Caco-2 (cell line): Measurements from ENCODE around the gene AP1S3. TPM values are rescaled to one million over a fixed set of nuclear protein-coding genes. Genes with fewer than 3 reads are reported as not detected.
A peak's percentile ranks its signal among the peaks of the same experiment; 100 is the strongest.

ENCODE experiments used
- BruUV-seq: library from RNA; stranded (reverse); fragments of 400-500 nt; replicated peaks from 2 replicates; lab custom pipeline; 2021; lab: Mats Ljungman, UMichigan
- CTCF ChIA-PET: fragments of 300-600 bp; sonication (Branson Sonifier 250); formaldehyde crosslinking; loops from one replicate; lab custom pipeline; 2022; ENCODE audit warnings: antibody characterized with exemption; lab: Charles Lee
- POLR2A ChIA-PET: fragments of 300-600 bp; sonication (Branson Sonifier 250); formaldehyde crosslinking; loops from one replicate; lab custom pipeline; 2022; ENCODE audit warnings: antibody characterized with exemption; lab: Charles Lee
- DNase-seq, 2 experiments: peaks; one replicate each; pipeline versions ENCODE4 v3.0.0 to v3.0.0-alpha.2; 2020 to 2022
- H3K27me3 ChIP-seq: replicated peaks from 2 replicates; pipeline ENCODE4 v1.6.0; 2011; ENCODE audit warnings: low read length; ENCODE audit not compliant: control insufficient read depth, insufficient read depth
- H3K36me3 ChIP-seq: 2 replicates; pipeline ENCODE4 v1.5.1; 2011; ENCODE audit warnings: low read length; ENCODE audit not compliant: control insufficient read depth, insufficient read depth
- H3K4me1 ChIP-seq: fragments of 250-450 bp; sonication (Bioruptor Pico); 2 replicates; pipeline ENCODE4 v1.5.1; 2020; ENCODE audit warnings: mild to moderate bottlenecking
- H3K4me3 ChIP-seq: 2 replicates; pipeline ENCODE4 v1.5.1; 2011; ENCODE audit warnings: low read depth, mild to moderate bottlenecking, control low read depth, low read length
- H3K9me3 ChIP-seq: fragments of 250-450 bp; sonication (Bioruptor Pico); 2 replicates; pipeline ENCODE4 v1.5.1; 2020; ENCODE audit warnings: mild to moderate bottlenecking, moderate library complexity
- H3K27ac Mint-ChIP-seq: one replicate; pipeline ENCODE4 v1.8.0; 2022; ENCODE audit warnings: mixed read lengths; ENCODE audit not compliant: unreplicated experiment
- H3K27me3 Mint-ChIP-seq: one replicate; pipeline ENCODE4 v1.8.0; 2022; ENCODE audit warnings: mixed read lengths; ENCODE audit not compliant: insufficient read depth, unreplicated experiment
- H3K36me3 Mint-ChIP-seq: one replicate; pipeline ENCODE4 v1.8.0; 2022; ENCODE audit warnings: mild to moderate bottlenecking, mixed read lengths; ENCODE audit not compliant: insufficient read depth, unreplicated experiment
- H3K4me1 Mint-ChIP-seq: one replicate; pipeline ENCODE4 v1.8.0; 2022; ENCODE audit warnings: low read depth, mixed read lengths; ENCODE audit not compliant: unreplicated experiment
- H3K4me3 Mint-ChIP-seq: one replicate; pipeline ENCODE4 v1.8.0; 2022; ENCODE audit warnings: mild to moderate bottlenecking, moderate library complexity, mixed read lengths; ENCODE audit not compliant: unreplicated experiment
- H3K9me3 Mint-ChIP-seq: one replicate; pipeline ENCODE4 v1.8.0; 2022; ENCODE audit warnings: mixed read lengths; ENCODE audit not compliant: unreplicated experiment
- intact Hi-C: fragments of 100-400 bp; cut with micrococcal nuclease; formaldehyde crosslinking; loops from one replicate; pipeline ENCODE4 v1.10.0; 2022; ENCODE audit not compliant: unreplicated experiment
- total RNA-seq: library from RNA; stranded (reverse); gene quantifications from 2 replicates; pipeline ENCODE4 v1.2.3, GENCODE V29; 2022
- TF ChIP-seq, protein P1 (sequence below), 2 experiments: fragments of 200-600 bp in 1 of 2; IDR thresholded peaks; 1 replicate in 1 of 2; 2 replicates in 1 of 2; pipeline versions ENCODE4 v1.5.1 to v1.8.0; 2011 to 2022; ENCODE audit warnings: antibody characterized with exemption in 1 of 2, control low read depth in 1 of 2, inconsistent platforms in 1 of 2, low read depth in 1 of 2, low read length in 1 of 2, mild to moderate bottlenecking in 1 of 2, moderate library complexity in 1 of 2; ENCODE audit not compliant: insufficient read depth in 1 of 2, severe bottlenecking in 1 of 2, unreplicated experiment in 1 of 2

The AP1S3 gene
- total RNA-seq, 1 experiment from 2014 or later: 180 TPM

DNA sequence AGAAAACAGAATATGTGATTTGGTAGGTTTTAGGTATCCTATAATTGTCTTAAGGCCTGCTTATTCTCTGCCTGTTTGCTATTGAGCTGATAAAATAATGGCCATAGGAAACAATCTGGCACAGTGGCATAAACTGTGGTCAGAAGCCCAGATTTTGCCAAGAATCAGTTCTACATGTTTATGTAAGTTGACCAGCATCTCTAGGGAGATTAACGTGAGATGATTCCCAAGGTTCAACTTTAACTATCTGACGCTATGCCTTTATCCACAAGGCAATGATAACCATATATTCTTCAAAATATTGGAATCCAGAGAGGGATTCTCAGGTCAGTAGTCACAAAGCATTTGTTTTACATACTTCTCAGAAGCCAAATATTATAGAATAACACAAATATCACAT is 25.6 kb downstream of the AP1S3 start:
- H3K4me1 Mint-ChIP-seq: peaks cover 23% of the 10 kb centered on the region
- H3K9me3 ChIP-seq: no peaks in the 10 kb centered on the region
- no peaks in the 10 kb centered on the region for H3K9me3 Mint-ChIP-seq
- CTCF ChIA-PET: no interaction called here
- POLR2A ChIA-PET: interaction anchor here (0.6 kb wide), 1 partner anchor 105 kb away, joined by 8 read pairs; no protein-coding TSS in a partner anchor
- intact Hi-C loops: loop anchor here (1.0 kb wide), 1 partner anchor 8 kb away; no protein-coding TSS in a partner anchor
- no peak overlapping the region for H3K4me3 ChIP-seq
- TF ChIP-seq, protein P1, sequence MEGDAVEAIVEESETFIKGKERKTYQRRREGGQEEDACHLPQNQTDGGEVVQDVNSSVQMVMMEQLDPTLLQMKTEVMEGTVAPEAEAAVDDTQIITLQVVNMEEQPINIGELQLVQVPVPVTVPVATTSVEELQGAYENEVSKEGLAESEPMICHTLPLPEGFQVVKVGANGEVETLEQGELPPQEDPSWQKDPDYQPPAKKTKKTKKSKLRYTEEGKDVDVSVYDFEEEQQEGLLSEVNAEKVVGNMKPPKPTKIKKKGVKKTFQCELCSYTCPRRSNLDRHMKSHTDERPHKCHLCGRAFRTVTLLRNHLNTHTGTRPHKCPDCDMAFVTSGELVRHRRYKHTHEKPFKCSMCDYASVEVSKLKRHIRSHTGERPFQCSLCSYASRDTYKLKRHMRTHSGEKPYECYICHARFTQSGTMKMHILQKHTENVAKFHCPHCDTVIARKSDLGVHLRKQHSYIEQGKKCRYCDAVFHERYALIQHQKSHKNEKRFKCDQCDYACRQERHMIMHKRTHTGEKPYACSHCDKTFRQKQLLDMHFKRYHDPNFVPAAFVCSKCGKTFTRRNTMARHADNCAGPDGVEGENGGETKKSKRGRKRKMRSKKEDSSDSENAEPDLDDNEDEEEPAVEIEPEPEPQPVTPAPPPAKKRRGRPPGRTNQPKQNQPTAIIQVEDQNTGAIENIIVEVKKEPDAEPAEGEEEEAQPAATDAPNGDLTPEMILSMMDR (IDR thresholded peaks at IDR 0.05; ENCODE audit: insufficient read depth in 1 of 2, low read depth in 1 of 2, low read length in 1 of 2, severe bottlenecking in 1 of 2, unreplicated experiment in 1 of 2): no peak
- H3K36me3 Mint-ChIP-seq: peaks cover 66% of the 10 kb centered on the region
- BruUV-seq: no TSS peak
- peaks cover 16% of the 10 kb centered on the region for H3K4me1 ChIP-seq
- H3K27me3 ChIP-seq: no peaks in the 10 kb centered on the region
- no peaks in the 10 kb centered on the region for H3K27me3 Mint-ChIP-seq
- DNase-seq: no peak
- no peak overlapping the region for H3K4me3 Mint-ChIP-seq
- H3K27ac Mint-ChIP-seq: no peak overlapping the region
- no peaks in the 10 kb centered on the region; the same call in none of the 2 replicates for H3K36me3 ChIP-seq

DNA sequence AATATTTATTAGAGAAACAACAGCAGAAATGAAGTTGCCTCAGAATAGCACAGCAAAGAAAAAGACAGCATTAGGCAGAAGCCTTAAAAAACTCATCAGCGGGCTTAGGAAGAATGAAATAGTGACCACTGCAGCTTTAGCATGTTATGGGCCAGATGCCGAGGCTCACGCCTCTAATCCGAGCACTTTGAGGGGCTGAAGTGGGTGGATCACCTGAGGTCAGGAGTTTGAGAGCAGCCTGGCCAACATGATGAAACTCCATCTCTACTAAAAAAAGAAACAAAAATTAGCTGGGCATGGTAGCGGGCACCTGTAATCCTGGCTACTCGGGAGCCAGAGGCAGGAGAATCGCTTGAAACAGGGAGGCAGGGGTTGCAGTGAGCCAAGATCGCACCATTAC is 32.4 kb downstream of the AP1S3 start:
- CTCF ChIA-PET: no interaction called here
- Mint-ChIP-seq H3K36me3 (peaks cover 59% of the 10 kb centered on the region), H3K9me3 (no peaks in the 10 kb centered on the region), H3K4me1 (peaks cover 35% of the 10 kb centered on the region), H3K4me3 (no peak overlapping the region), H3K27me3 (no peaks in the 10 kb centered on the region), H3K27ac (peak overlapping the region; percentile 43)
- no peak overlapping the region for H3K4me3 ChIP-seq
- intact Hi-C loops: no loop called here
- BruUV-seq: no TSS peak
- no peak for DNase-seq
- no peaks in the 10 kb centered on the region for H3K27me3 ChIP-seq
- TF ChIP-seq, protein P1 (IDR thresholded peaks at IDR 0.05; ENCODE audit: insufficient read depth in 1 of 2, low read depth in 1 of 2, low read length in 1 of 2, severe bottlenecking in 1 of 2, unreplicated experiment in 1 of 2): no peak
- peaks cover 1% of the 10 kb centered on the region for H3K36me3 ChIP-seq
- POLR2A ChIA-PET: no interaction called here
- no peaks in the 10 kb centered on the region for H3K9me3 ChIP-seq
- peaks cover 47% of the 10 kb centered on the region for H3K4me1 ChIP-seq

DNA sequence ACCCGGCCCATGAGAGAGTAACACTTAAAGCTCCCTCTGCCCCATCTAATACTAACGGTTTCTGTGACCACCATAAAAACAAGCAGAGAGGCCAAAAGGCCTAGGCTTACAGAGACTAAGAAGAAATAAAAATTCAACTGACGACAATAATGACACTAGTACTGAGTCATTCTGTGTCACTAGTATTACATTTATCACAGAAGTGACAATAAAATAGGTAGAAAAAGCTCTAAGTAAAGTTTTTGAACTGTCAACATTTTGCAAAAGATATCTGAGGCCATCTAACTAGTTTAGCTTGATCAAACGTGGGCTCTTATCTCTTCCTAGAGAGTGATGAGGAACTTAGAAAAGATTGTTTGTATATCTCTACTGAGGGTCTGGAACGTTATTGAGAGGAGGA is 35.6 kb downstream of the AP1S3 start:
- H3K27me3 Mint-ChIP-seq: no peaks in the 10 kb centered on the region
- Histone ChIP-seq H3K27me3 (no peaks in the 10 kb centered on the region), H3K36me3 (0 out of 2 replicates have a peak, but pooled peaks cover 1% of the 10 kb centered on the region), H3K9me3 (no peaks in the 10 kb centered on the region), H3K4me1 (peaks cover 73% of the 10 kb centered on the region), H3K4me3 (no peak overlapping the region)
- intact Hi-C loops: no loop called here
- no TSS peak for BruUV-seq
- peaks cover 55% of the 10 kb centered on the region for H3K4me1 Mint-ChIP-seq
- POLR2A ChIA-PET: no interaction called here
- TF ChIP-seq, protein P1 (IDR thresholded peaks at IDR 0.05; ENCODE audit: insufficient read depth in 1 of 2, low read depth in 1 of 2, low read length in 1 of 2, severe bottlenecking in 1 of 2, unreplicated experiment in 1 of 2): no peak
- H3K27ac Mint-ChIP-seq: peak overlapping the region; percentile 22
- no peak for DNase-seq
- H3K4me3 Mint-ChIP-seq: no peak overlapping the region
- no peaks in the 10 kb centered on the region for H3K9me3 Mint-ChIP-seq
- CTCF ChIA-PET: interaction anchor here (0.6 to 1.8 kb wide), 2 partner anchors 26 to 60 kb away, joined by 3 to 5 read pairs; no protein-coding TSS in a partner anchor
- peaks cover 61% of the 10 kb centered on the region for H3K36me3 Mint-ChIP-seq
